PFSK-1 (cell line): ENCODE results near the gene PWWP2B.

Source experiments
- POLR2AphosphoS5 ChIP-seq: IDR thresholded peaks from 2 replicates; pipeline ENCODE4 v1.6.1; 2012; ENCODE audit warnings: low read depth, mild to moderate bottlenecking, control low read depth, low read length, moderate library complexity
- TF ChIP-seq, protein P1 (sequence below), 2 experiments: IDR thresholded peaks; 2 replicates each; pipeline versions ENCODE4 v1.6.1 to v1.8.0; 2011 to 2012; ENCODE audit warnings: low read depth in 2 of 2, low read length in 2 of 2, control low read depth in 1 of 2, inconsistent platforms in 1 of 2, mild to moderate bottlenecking in 1 of 2, moderate library complexity in 1 of 2; ENCODE audit not compliant: insufficient read depth in 1 of 2

DNA sequence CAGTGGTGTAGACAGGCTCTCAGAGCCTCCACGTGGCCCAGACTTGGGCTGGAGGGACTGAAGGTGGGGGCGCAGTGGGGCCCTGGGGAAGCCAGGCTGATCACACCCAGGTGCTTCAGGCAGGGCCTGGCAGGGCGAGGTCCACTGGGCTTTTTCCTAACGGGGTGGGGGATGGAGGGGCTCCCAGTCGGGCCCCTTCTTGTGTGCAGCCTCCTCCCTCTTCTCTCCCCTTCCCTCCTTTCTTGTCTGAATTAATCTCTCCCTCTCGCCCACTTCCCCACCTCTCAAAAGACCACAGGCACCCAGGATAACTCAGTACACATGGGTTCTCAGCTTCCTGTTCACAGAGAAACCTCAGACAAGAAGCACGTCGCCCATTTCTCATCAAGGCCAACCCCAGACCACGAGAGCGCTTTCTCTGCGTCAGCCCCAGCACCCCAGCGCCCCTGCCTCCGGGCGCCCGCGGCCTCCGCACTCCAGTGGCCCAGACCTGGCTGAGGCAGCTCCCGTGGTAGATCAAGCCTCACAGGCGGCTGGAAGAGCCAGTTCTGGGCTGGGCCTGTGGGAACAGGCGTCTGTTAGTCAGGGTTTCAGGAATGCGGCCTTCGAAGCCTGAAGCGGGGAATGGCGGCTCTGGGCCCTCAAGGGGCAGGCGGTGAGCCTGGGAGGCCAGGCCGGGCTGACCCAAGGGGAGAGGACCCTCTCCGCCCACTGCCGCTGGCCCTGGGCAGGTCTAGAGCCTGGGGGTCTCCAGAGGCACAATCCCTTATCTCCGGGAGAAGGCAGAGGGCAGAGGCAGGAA is 50.6 kb downstream of the PWWP2B start:
- TF ChIP-seq POLR2AphosphoS5 = no peak
- TF ChIP-seq, protein P1, sequence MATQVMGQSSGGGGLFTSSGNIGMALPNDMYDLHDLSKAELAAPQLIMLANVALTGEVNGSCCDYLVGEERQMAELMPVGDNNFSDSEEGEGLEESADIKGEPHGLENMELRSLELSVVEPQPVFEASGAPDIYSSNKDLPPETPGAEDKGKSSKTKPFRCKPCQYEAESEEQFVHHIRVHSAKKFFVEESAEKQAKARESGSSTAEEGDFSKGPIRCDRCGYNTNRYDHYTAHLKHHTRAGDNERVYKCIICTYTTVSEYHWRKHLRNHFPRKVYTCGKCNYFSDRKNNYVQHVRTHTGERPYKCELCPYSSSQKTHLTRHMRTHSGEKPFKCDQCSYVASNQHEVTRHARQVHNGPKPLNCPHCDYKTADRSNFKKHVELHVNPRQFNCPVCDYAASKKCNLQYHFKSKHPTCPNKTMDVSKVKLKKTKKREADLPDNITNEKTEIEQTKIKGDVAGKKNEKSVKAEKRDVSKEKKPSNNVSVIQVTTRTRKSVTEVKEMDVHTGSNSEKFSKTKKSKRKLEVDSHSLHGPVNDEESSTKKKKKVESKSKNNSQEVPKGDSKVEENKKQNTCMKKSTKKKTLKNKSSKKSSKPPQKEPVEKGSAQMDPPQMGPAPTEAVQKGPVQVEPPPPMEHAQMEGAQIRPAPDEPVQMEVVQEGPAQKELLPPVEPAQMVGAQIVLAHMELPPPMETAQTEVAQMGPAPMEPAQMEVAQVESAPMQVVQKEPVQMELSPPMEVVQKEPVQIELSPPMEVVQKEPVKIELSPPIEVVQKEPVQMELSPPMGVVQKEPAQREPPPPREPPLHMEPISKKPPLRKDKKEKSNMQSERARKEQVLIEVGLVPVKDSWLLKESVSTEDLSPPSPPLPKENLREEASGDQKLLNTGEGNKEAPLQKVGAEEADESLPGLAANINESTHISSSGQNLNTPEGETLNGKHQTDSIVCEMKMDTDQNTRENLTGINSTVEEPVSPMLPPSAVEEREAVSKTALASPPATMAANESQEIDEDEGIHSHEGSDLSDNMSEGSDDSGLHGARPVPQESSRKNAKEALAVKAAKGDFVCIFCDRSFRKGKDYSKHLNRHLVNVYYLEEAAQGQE (IDR thresholded peaks at IDR 0.05; ENCODE audit: insufficient read depth in 1 of 2, low read depth in 2 of 2, low read length in 2 of 2) = no peak
